Measurements from ENCODE around the gene PDE8B. TPM values are rescaled to one million over a fixed set of nuclear protein-coding genes. Genes with fewer than 3 reads are reported as not detected.
"Not testable (repeated sequence)": the region's sequence is repeated elsewhere in the genome, so short reads cannot be mapped to it uniquely, and the experiment has no call there.

PDE8B gene
- total RNA-seq, 1 experiment from 2014 or later = not detected

DNA sequence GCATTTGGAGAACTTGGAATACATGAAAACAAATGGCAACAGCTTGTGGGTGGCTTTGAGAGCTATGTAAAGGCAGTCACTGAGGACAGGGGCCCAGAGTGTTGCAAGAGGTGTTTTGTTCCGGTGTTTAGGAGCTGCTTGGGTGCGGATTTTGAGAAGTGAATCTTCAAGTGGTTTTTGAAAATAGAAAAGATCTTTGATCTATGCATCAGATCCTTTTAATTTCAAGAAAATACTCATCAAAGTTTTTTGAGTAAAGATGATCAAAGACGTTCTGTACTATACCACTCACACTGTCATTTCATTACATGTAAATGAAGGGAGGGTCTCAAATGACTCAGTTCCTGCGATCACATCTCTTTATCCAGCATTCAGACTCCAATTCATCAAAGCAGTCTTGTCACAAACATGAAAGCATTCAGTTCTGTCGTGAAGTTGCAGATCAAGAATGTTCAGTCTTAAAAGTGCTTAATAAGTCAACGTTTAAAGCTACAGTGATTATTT, 169.1 kb downstream of the PDE8B start:
- Histone ChIP-seq H3K9ac (ENCODE audit: low read length) (no peak overlapping the region), H3K27ac (ENCODE audit: low read length) (no peak overlapping the region), H3F3A (ENCODE audit: low read length, unreplicated experiment) (no peaks in the 10 kb centered on the region), H3K36me3 (ENCODE audit: low read depth, low read length) (no peaks in the 10 kb centered on the region), H3K27me3 (ENCODE audit: low read length) (no peaks in the 10 kb centered on the region), H3K4me2 (ENCODE audit: low read length) (no peak overlapping the region), H3K79me2 (ENCODE audit: low read length) (no peaks in the 10 kb centered on the region), H3K4me1 (ENCODE audit: insufficient read depth, low read length) (no peaks in the 10 kb centered on the region), H3K9me2 (replicated peaks; ENCODE audit: low read length) (no peaks in the 10 kb centered on the region), H2AFZ (ENCODE audit: low read length) (no peak overlapping the region), H4K20me1 (ENCODE audit: low read length) (no peaks in the 10 kb centered on the region), H3K4me3 (ENCODE audit: low read length) (no peak overlapping the region), H3K9me3 (ENCODE audit: low read length) (no peaks in the 10 kb centered on the region)
- no peak for ATAC-seq
- DNase-seq = no peak
- no peak for TF ChIP-seq EZH2phosphoT487 (IDR thresholded peaks at IDR 0.05; ENCODE audit: borderline replicate concordance, low read length)
- no peak for TF ChIP-seq CTCF (conservative IDR thresholded peaks at IDR 0.05; ENCODE audit: low read depth, low read length)
- TF ChIP-seq EZH2 (IDR thresholded peaks at IDR 0.05; ENCODE audit: low read length, unreplicated experiment) = no peak
- POLR2A ChIA-PET (ENCODE audit: unreplicated experiment) = no interaction called here
- BruUV-seq (replicated peaks) = no TSS peak
- intact Hi-C loops (cut with micrococcal nuclease) = no loop called here
- CTCF ChIA-PET = no interaction called here

GRCh38 chr5:77380636-77381035, 170.2 kb downstream of the PDE8B start:
- intact Hi-C loops (cut with micrococcal nuclease) = no loop called here
- ATAC-seq = no peak
- Histone ChIP-seq H3K9me3 (ENCODE audit: low read length) (no peaks in the 10 kb centered on the region), H3K27ac (ENCODE audit: low read length) (no peak overlapping the region), H3K9ac (ENCODE audit: low read length) (no peak overlapping the region), H3K9me2 (replicated peaks; ENCODE audit: low read length) (no peaks in the 10 kb centered on the region), H3K4me3 (ENCODE audit: low read length) (no peak overlapping the region), H3K36me3 (ENCODE audit: low read depth, low read length) (no peaks in the 10 kb centered on the region), H4K20me1 (ENCODE audit: low read length) (no peaks in the 10 kb centered on the region), H3K79me2 (ENCODE audit: low read length) (no peaks in the 10 kb centered on the region), H3F3A (ENCODE audit: low read length, unreplicated experiment) (no peaks in the 10 kb centered on the region), H2AFZ (ENCODE audit: low read length) (no peak overlapping the region), H3K27me3 (ENCODE audit: low read length) (no peaks in the 10 kb centered on the region), H3K4me1 (ENCODE audit: insufficient read depth, low read length) (no peaks in the 10 kb centered on the region), H3K4me2 (ENCODE audit: low read length) (no peak overlapping the region)
- BruUV-seq (replicated peaks) = no TSS peak
- POLR2A ChIA-PET (ENCODE audit: unreplicated experiment) = no interaction called here
- CTCF ChIA-PET = no interaction called here
- TF ChIP-seq CTCF (conservative IDR thresholded peaks at IDR 0.05; ENCODE audit: low read depth, low read length) = no peak
- no peak for TF ChIP-seq EZH2phosphoT487 (IDR thresholded peaks at IDR 0.05; ENCODE audit: borderline replicate concordance, low read length)
- TF ChIP-seq EZH2 (IDR thresholded peaks at IDR 0.05; ENCODE audit: low read length, unreplicated experiment) = no peak
- DNase-seq = no peak

DNA sequence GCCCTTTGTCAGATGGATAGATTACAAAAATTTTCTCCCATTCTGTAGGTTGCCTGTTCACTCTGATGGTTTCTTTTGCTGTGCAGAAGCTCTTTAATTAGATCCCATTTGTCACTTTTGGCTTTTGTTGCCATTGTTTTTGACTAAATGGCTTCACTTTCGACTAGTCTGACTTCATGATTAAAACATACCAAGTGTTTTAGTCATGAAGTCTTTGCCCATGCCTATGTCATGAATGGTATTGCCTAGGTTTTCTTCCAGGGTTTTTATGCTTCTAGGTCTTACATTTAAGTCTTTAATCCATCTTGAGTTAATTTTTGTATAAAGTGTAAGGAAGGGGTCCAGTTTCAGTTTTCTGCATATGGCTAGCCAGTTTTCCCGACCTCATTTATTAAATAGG, 172.9 kb downstream of the PDE8B start:
- H3K27me3 ChIP-seq (ENCODE audit: low read length); H3K4me2 ChIP-seq (ENCODE audit: low read length); H3K79me2 ChIP-seq (ENCODE audit: low read length); H3F3A ChIP-seq (ENCODE audit: low read length, unreplicated experiment); H3K36me3 ChIP-seq (ENCODE audit: low read depth, low read length); H3K9ac ChIP-seq (ENCODE audit: low read length); H3K27ac ChIP-seq (ENCODE audit: low read length); POLR2A ChIA-PET (ENCODE audit: unreplicated experiment); BruUV-seq (replicated peaks); H3K4me3 ChIP-seq (ENCODE audit: low read length); intact Hi-C loops (cut with micrococcal nuclease); H2AFZ ChIP-seq (ENCODE audit: low read length); H3K9me3 ChIP-seq (ENCODE audit: low read length); ATAC-seq; H4K20me1 ChIP-seq (ENCODE audit: low read length); H3K9me2 ChIP-seq (replicated peaks; ENCODE audit: low read length); DNase-seq; CTCF ChIA-PET; H3K4me1 ChIP-seq (ENCODE audit: insufficient read depth, low read length): not testable (repeated sequence)

GRCh38 chr5:77386340-77386739, 175.9 kb downstream of the PDE8B start:
- H4K20me1 ChIP-seq (ENCODE audit: low read length); DNase-seq; H3K9me2 ChIP-seq (replicated peaks; ENCODE audit: low read length); H3K36me3 ChIP-seq (ENCODE audit: low read depth, low read length); H2AFZ ChIP-seq (ENCODE audit: low read length); POLR2A ChIA-PET (ENCODE audit: unreplicated experiment); H3F3A ChIP-seq (ENCODE audit: low read length, unreplicated experiment); ATAC-seq; H3K27ac ChIP-seq (ENCODE audit: low read length); BruUV-seq (replicated peaks); H3K9ac ChIP-seq (ENCODE audit: low read length); H3K27me3 ChIP-seq (ENCODE audit: low read length); H3K4me3 ChIP-seq (ENCODE audit: low read length); intact Hi-C loops (cut with micrococcal nuclease); CTCF ChIA-PET; H3K4me2 ChIP-seq (ENCODE audit: low read length); H3K79me2 ChIP-seq (ENCODE audit: low read length); H3K9me3 ChIP-seq (ENCODE audit: low read length): not testable (repeated sequence)
- H3K4me1 ChIP-seq (ENCODE audit: insufficient read depth, low read length) = peaks cover 12% of the 10 kb centered on the region
